Measurements from ENCODE around the gene RFX4. TPM values are rescaled to one million over a fixed set of nuclear protein-coding genes. Genes with fewer than 3 reads are reported as not detected.

Gene RFX4
- total and polyA plus RNA-seq, 2 of the 13 experiments (the other 11 are each of a cell fraction or from before 2014, with no cell fraction given): not detected

DNA sequence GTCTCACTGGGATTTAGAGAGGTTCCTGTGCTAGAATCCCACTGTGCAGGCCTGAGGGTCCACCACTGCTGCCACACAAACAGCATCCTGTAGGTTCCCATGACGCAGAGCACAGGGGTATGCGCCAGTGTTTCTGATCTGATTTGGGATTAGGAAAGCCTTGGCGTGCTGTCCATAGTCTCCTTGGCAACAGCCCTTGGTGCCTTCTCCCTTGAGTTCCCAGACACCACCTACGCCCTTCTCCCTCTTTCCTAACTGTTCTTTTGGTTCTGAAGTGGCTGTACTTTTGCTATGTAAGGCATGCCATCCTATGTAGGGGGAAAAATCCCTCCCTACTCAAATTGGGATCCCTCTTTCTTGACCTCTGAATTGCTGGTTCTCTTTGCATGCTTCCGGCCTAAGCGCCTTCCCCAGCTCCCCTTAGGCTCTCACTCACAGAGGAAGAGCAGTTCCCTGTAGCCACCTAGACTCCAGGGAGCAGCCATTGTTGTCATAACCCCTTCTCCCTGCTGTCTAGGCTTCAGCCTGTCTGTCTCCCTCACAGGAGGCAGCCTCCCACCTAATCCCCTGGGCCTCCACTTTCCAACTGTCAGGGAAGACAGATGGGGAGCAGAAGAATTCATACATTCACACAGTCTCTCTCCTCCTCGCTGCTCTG, 176.9 kb downstream of the RFX4 start:
- CTCF ChIA-PET (ENCODE audit: low intra/inter-chr PET ratio, low total read pairs): no interaction called here
- Histone ChIP-seq H3K4me2 (ENCODE audit: low read depth, low read length) (peak overlapping the region; percentile 65), H3K9ac (ENCODE audit: insufficient read depth, low read depth, low read length) (peak overlapping the region; percentile 49; the same call in 1 of the 2 replicates)

More for the DNA sequence above, 176.9 kb downstream of the RFX4 start:
- TF ChIP-seq, protein P1, sequence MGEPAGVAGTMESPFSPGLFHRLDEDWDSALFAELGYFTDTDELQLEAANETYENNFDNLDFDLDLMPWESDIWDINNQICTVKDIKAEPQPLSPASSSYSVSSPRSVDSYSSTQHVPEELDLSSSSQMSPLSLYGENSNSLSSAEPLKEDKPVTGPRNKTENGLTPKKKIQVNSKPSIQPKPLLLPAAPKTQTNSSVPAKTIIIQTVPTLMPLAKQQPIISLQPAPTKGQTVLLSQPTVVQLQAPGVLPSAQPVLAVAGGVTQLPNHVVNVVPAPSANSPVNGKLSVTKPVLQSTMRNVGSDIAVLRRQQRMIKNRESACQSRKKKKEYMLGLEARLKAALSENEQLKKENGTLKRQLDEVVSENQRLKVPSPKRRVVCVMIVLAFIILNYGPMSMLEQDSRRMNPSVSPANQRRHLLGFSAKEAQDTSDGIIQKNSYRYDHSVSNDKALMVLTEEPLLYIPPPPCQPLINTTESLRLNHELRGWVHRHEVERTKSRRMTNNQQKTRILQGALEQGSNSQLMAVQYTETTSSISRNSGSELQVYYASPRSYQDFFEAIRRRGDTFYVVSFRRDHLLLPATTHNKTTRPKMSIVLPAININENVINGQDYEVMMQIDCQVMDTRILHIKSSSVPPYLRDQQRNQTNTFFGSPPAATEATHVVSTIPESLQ (CRISPR knock-in tag; conservative IDR thresholded peaks at IDR 0.05): no peak
- TF ChIP-seq ZNF737 (CRISPR knock-in tag; IDR thresholded peaks at IDR 0.05; ENCODE audit: borderline replicate concordance) (no peak), ZNF282 (IDR thresholded peaks at IDR 0.05; ENCODE audit: partially characterized antibody) (no peak), ZNF431 (CRISPR knock-in tag; IDR thresholded peaks at IDR 0.05; ENCODE audit: borderline replicate concordance, low read depth) (no peak), RCOR2 (CRISPR knock-in tag; IDR thresholded peaks at IDR 0.05) (no peak), ZBTB1 (CRISPR knock-in tag; IDR thresholded peaks at IDR 0.05; ENCODE audit: borderline replicate concordance) (no peak), CBX5 (CRISPR knock-in tag; IDR thresholded peaks at IDR 0.05; ENCODE audit: borderline replicate concordance) (no peak), ZFX (CRISPR knock-in tag; IDR thresholded peaks at IDR 0.05; ENCODE audit: low read depth) (no peak), HNRNPH1 (optimal IDR thresholded peaks at IDR 0.05; ENCODE audit: low read depth, low read length) (no peak)
- TF ChIP-seq, protein P2, sequence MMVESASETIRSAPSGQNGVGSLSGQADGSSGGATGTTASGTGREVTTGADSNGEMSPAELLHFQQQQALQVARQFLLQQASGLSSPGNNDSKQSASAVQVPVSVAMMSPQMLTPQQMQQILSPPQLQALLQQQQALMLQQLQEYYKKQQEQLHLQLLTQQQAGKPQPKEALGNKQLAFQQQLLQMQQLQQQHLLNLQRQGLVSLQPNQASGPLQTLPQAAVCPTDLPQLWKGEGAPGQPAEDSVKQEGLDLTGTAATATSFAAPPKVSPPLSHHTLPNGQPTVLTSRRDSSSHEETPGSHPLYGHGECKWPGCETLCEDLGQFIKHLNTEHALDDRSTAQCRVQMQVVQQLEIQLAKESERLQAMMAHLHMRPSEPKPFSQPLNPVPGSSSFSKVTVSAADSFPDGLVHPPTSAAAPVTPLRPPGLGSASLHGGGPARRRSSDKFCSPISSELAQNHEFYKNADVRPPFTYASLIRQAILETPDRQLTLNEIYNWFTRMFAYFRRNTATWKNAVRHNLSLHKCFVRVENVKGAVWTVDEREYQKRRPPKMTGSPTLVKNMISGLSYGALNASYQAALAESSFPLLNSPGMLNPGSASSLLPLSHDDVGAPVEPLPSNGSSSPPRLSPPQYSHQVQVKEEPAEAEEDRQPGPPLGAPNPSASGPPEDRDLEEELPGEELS (CRISPR knock-in tag; IDR thresholded peaks at IDR 0.05): no peak
- FAIRE-seq (no peak), DNase-seq (ENCODE audit: low spot score) (no peak), ATAC-seq (no peak)
- H3K4me1 ChIP-seq (ENCODE audit: insufficient read depth, low read length): peaks cover 44% of the 10 kb centered on the region
- H3K4me3 ChIP-seq (replicated peaks in 1 of 3; ENCODE audit: insufficient read depth in 1 of 3, low read depth in 2 of 3, low read length in 3 of 3): peak overlapping the region in 1 of 3 experiments; percentile 16; a peak in 1 of 6 replicates
- POLR2A ChIA-PET: no interaction called here
- no peaks in the 10 kb centered on the region for H3K9me3 ChIP-seq (ENCODE audit: low read length)
- H3K79me2 ChIP-seq (ENCODE audit: insufficient read depth, low read length): no peaks in the 10 kb centered on the region
- H3K36me3 ChIP-seq (replicated peaks in 1 of 2; ENCODE audit: control insufficient read depth in 1 of 2, insufficient read depth in 2 of 2, low read length in 2 of 2): no peaks in the 10 kb centered on the region
- in situ Hi-C loops (cut with HindIII; ENCODE audit: extremely low pct_ligation_motif_present, low pct_unique_long_range_greater_than_20kb) (no loop called here), intact Hi-C loops (cut with micrococcal nuclease; ENCODE audit: unreplicated experiment) (no loop called here)
- H2AFZ ChIP-seq (ENCODE audit: low read length): peak overlapping the region; percentile 49
- no peaks in the 10 kb centered on the region; a peak in 1 of 5 replicates for H3K27me3 ChIP-seq (ENCODE audit: control insufficient read depth in 1 of 2, insufficient read depth in 2 of 2, low read length in 2 of 2)
- BruUV-seq (replicated peaks): no TSS peak
- 78% methylated on average over 7 of the region's 7 CpGs for WGBS (ENCODE audit: low lambda C conversion rate)
- no peaks in the 10 kb centered on the region for H4K20me1 ChIP-seq (ENCODE audit: insufficient read depth, low read length)
- H3K27ac ChIP-seq (ENCODE audit: extremely low read length, insufficient read depth, low read length): no peak overlapping the region
